Measurements from ENCODE around the gene HINT1.

HINT1 gene

DNA sequence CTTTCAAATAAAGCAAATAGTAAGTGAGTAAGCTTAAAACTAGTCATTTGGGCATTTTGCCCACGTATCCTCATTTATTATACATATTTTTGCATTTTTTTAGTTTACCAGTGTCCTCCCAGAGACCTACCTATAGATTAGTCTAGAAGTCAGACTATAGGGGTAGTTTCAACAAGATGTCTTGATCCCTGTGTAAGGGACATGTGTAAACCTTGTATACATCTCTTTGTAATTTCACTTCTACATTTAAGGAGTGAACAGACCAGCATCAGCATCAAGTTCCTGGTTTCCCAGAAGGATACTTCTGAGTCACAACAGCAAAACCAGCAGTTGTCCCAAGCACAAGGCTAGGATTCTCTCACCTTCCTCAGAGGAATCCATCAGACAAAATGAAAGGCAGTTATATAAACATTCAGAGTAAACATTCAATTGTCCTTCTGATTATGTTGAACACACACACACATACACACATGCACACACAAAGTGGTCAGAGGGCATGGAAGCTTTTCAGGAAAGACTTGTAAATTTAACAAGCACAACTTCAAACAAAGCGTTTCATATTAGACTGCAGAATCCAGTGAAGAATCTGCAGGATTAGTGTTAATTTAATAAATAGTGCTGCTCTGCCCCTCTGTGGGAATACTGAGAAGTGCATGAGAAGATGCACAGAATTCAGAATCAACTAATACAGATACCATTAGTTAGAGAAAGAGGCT, 55.4 kb downstream of the HINT1 start:
- peak; percentile 48 for DNase-seq (ENCODE audit: low spot score)
